Stomach smooth muscle (tissue), 2 donors: Measurements from ENCODE around the gene KAZN.

Experiments
- H3K27ac ChIP-seq: one replicate; pipeline ENCODE4 v1.7.0; 2013; ENCODE audit warnings: mild to moderate bottlenecking, low read length, inconsistent platforms
- H3K27me3 ChIP-seq, 2 donors: one replicate each; pipeline ENCODE4 v1.7.0; 2013; ENCODE audit warnings: low read length in 2 of 2; ENCODE audit not compliant: insufficient read depth in 2 of 2, control insufficient read depth in 1 of 2
- H3K36me3 ChIP-seq, 2 donors: one replicate each; pipeline ENCODE4 v1.7.0; 2013; ENCODE audit warnings: low read length in 2 of 2; ENCODE audit not compliant: control insufficient read depth in 2 of 2, insufficient read depth in 2 of 2
- H3K4me1 ChIP-seq: one replicate; pipeline ENCODE4 v1.7.0; 2013; ENCODE audit warnings: low read length; ENCODE audit not compliant: control insufficient read depth, insufficient read depth
- H3K4me3 ChIP-seq, 2 donors: one replicate each; pipeline ENCODE4 v1.7.0; 2013; ENCODE audit warnings: low read length in 2 of 2
- H3K9ac ChIP-seq, 2 donors: one replicate each; pipeline ENCODE4 v1.7.0; 2013; ENCODE audit warnings: low read length in 2 of 2, mild to moderate bottlenecking in 1 of 2
- H3K9me3 ChIP-seq, 2 donors: one replicate each; pipeline ENCODE4 v1.7.0; 2013; ENCODE audit warnings: low read length in 2 of 2; ENCODE audit not compliant: control insufficient read depth in 2 of 2
- donor health status: healthy.
- donor health status: Pancreatic carcinoma.

KAZN gene

DNA sequence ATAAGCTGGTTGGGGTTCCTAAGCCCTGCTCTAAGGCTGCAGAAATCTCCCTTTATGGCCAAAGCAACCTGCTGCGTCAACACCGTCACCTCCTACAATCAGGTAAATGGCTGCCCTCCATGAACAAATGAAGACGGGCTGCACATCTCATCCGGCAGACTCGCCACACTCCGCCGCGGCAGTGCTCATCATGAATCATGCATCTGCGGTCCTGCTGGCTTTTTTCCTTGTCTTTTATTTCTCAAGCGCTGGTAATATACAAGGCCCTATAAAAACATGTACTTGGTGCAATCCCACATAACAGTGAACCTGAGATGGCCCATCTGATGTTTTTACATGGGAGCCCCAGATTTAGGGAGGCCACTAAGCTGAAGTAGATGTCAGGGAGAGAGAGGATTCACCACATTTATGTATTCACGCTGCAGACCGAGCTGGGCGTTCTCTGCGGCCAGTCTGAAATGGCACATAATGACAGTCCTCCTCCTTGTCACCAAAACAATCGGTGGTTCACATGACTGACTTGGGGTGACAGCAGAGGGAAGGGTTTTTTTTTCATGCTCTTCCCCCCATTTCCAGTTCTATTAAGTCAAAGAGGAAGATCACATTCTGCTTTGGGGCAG is 91.6 kb downstream of the KAZN start:
- no peak overlapping the region for H3K9ac ChIP-seq
- peaks cover 0 to 5% of the 10 kb centered on the region in 2 donors for H3K27me3 ChIP-seq
- no peaks in the 10 kb centered on the region for H3K9me3 ChIP-seq
- H3K4me1 ChIP-seq: peaks cover 5% of the 10 kb centered on the region
- no peak overlapping the region for H3K27ac ChIP-seq
- H3K36me3 ChIP-seq: no peaks in the 10 kb centered on the region
- no peak overlapping the region for H3K4me3 ChIP-seq

DNA sequence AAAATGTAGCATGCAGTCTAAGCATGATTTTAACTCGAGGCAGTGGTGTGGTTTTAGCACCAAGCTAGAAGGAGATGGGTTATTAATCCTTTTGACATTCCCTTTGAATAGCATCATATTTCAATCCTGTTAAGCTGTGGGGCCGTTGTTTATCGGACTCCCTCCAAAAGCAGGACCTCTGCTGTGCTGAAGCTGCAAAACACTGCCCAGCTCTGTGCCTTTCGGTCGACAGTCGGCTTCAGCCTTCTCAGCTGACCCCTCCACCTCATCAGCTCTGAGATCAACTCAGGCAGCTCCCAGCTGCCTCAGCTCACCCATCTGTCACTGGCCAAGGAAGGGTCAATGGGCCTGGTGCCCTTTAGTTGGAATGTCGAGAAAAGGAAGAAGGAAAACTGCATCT is 95.5 kb downstream of the KAZN start:
- Histone ChIP-seq H3K4me3 (no peak overlapping the region), H3K9me3 (no peaks in the 10 kb centered on the region), H3K27ac (no peak overlapping the region), H3K27me3 (peaks cover 0 to 5% of the 10 kb centered on the region in 2 donors), H3K9ac (no peak overlapping the region), H3K4me1 (peaks cover 6% of the 10 kb centered on the region), H3K36me3 (no peaks in the 10 kb centered on the region)

DNA sequence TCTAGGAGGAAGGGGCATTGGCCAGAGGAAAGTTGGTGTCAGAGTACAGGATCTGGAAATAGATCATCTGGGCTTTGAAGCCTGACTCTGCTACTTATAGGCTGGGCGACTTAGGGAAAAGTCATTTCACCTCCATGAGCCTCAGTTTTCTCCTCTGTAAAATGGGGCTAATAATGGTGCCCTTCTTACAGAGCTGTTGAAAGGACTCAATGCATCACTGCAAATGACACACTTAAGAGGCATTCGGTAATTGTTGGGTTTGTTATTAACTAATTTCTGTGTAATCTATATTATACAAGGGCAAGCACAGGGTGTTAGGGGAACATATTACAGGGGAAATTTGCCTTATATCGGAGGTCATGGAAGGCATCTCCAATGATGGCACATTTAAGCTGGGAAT is 96.1 kb downstream of the KAZN start:
- no peak overlapping the region for H3K9ac ChIP-seq
- H3K4me1 ChIP-seq: peaks cover 6% of the 10 kb centered on the region
- H3K27ac ChIP-seq: no peak overlapping the region
- no peaks in the 10 kb centered on the region for H3K9me3 ChIP-seq
- no peak overlapping the region for H3K4me3 ChIP-seq
- H3K27me3 ChIP-seq: peaks cover 0 to 5% of the 10 kb centered on the region in 2 donors
- no peaks in the 10 kb centered on the region for H3K36me3 ChIP-seq

DNA sequence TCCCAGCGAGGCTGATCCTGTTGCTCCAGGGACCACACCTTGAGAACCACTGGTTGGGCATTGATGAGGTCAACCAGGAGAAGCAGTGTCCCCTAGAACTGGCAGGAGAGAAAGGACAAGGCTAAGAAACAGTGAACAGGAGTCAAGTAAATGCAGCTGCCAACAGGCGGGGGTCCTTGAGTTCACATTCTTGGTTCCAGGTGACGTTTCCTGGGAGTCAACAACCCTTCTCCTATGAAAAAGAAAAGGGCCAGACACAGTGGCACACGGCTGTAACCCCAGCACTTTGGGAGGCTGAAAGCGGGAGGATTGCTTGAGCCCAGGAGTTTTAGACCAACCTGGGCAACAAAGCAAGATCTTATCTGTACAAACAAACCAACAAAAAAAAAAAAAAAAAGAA is 98.3 kb downstream of the KAZN start:
- Histone ChIP-seq H3K27ac (no peak overlapping the region), H3K4me1 (peaks cover 6% of the 10 kb centered on the region), H3K27me3 (peaks cover 2 to 5% of the 10 kb centered on the region in 2 donors), H3K4me3 (no peak overlapping the region), H3K9me3 (no peaks in the 10 kb centered on the region), H3K36me3 (no peaks in the 10 kb centered on the region), H3K9ac (no peak overlapping the region)

DNA sequence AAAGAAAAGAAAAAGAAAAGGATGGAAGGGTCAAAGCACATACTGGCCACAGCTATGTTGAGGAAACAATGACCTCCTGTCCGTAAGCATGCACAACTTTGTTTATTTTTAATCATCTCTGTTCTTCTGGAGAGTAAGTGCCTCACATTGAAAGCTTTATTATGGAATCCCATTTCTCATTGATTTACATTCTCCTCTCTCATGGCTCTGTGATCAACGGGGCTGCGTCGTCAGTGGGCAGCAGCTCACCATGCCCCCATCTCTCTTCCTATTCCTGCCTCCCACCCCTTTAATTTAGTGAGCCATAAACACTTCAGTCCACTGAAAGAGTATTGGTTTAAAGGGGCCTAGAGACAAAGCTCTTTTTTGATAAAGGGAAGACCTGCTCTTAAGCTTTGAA is 98.9 kb downstream of the KAZN start:
- no peak overlapping the region for H3K4me3 ChIP-seq
- peaks cover 2 to 5% of the 10 kb centered on the region in 2 donors for H3K27me3 ChIP-seq
- H3K36me3 ChIP-seq: no peaks in the 10 kb centered on the region
- no peak overlapping the region for H3K9ac ChIP-seq
- H3K9me3 ChIP-seq: no peaks in the 10 kb centered on the region
- peaks cover 6% of the 10 kb centered on the region for H3K4me1 ChIP-seq
- H3K27ac ChIP-seq: no peak overlapping the region

DNA sequence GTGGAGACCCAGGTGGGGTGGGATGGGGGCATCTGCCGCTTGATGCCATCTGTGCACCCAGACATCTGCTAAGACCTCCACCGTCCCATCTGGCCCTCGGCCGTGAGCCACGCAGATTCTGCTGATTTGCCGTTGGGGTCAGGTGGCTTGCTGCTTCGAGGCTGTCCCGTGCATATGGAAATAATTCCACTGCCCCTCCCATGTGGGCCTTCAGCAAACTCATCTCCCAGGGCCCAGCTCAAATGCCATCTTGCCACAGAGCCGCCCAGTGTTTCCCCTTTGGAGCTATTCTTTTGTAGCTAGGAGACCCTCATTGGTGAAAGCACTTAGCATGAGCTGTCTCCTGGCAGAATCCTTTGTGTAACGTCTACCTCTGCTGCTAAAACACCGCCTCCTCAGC is 99.8 kb downstream of the KAZN start:
- H3K36me3 ChIP-seq: no peaks in the 10 kb centered on the region
- peaks cover 5% of the 10 kb centered on the region for H3K4me1 ChIP-seq
- H3K4me3 ChIP-seq: no peak overlapping the region
- peaks cover 2% of the 10 kb centered on the region in 2 donors for H3K27me3 ChIP-seq
- H3K9me3 ChIP-seq: no peaks in the 10 kb centered on the region
- no peak overlapping the region for H3K9ac ChIP-seq
- no peak overlapping the region for H3K27ac ChIP-seq

DNA sequence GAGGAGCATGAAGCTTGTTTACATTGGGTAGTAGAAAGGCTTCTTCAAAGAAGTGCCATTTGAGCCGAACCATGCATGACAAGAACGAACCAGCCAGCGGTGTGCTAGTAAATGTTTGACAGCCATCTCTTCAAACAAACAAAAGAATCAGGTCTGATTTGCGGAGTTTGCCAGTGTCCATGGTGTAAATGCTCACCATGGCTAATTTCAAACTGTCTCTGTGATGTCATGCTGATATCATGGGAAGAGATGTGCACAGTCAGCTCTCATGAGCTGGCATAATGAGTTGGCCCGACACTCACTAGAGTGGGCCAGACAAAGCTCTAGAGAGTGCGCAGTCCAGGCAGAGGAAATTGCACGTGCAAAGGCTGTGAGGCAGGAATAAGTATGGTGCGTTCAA is 101.1 kb downstream of the KAZN start:
- H3K27me3 ChIP-seq: peaks cover 0 to 2% of the 10 kb centered on the region in 2 donors
- no peaks in the 10 kb centered on the region for H3K36me3 ChIP-seq
- no peak overlapping the region for H3K4me3 ChIP-seq
- no peak overlapping the region for H3K27ac ChIP-seq
- no peak overlapping the region for H3K9ac ChIP-seq
- H3K9me3 ChIP-seq: no peaks in the 10 kb centered on the region
- H3K4me1 ChIP-seq: peaks cover 2% of the 10 kb centered on the region

DNA sequence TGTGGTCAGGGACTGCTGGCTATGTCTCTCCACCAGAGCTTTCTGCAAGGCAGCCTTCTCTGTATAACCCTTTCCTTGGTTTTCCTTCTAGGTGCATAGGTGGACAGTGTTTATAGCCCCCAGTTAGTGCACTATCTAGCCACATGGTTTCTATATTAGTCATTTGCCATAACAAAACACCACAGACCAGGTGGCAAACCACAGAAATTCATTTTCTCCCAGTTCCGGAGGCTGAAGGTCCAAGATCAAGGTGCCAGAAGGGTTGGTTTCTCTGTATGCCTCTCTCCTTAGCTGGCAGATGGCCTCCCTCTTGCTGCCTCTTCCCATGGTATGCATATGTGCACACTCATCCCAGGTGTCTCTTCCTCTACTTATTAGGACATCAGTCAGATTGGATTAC is 106.4 kb downstream of the KAZN start:
- Histone ChIP-seq H3K27me3 (no peaks in the 10 kb centered on the region), H3K36me3 (no peaks in the 10 kb centered on the region), H3K27ac (no peak overlapping the region), H3K4me1 (no peaks in the 10 kb centered on the region), H3K9ac (no peak overlapping the region), H3K9me3 (no peaks in the 10 kb centered on the region), H3K4me3 (no peak overlapping the region)

DNA sequence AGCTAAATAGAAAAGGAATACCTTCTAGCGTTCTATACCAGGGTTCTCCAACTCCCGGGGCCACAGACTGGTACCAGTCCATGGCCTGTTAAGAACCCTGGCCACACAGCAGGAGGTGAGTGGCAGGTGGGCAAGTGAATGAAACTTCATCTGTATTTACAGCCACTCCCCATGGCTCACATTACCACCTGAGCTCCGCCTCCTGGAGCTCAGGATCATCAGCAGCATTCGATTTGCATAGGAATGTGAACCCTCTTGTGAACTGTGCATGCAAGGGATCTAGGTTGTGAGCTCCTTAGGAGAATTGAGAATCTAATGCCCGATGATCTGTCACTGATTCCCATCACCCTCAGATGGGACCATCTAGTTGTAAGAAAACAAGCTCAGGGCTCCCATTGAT is 107.3 kb downstream of the KAZN start:
- Histone ChIP-seq H3K27me3 (no peaks in the 10 kb centered on the region), H3K36me3 (no peaks in the 10 kb centered on the region), H3K9me3 (no peaks in the 10 kb centered on the region), H3K9ac (no peak overlapping the region), H3K4me3 (no peak overlapping the region), H3K27ac (no peak overlapping the region), H3K4me1 (no peaks in the 10 kb centered on the region)

DNA sequence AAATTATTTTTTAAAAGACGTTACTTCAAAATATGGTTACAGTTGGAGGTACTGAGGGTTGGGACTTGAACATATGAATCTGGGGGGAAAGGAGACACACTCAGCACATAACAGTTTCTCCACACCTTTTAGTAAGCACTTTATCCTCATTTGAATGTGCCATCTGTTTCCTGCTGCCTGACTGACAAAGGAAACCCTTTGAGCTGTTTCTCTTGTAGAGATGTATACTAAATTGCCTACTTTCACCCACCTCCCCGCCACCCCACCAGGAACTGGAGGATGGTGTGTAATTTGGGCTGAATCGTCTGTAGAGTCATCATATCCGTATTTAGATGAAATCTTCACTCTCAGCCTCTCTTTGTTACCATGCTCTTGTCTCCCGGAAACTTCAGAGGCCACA is 108.1 kb downstream of the KAZN start:
- no peak overlapping the region for H3K27ac ChIP-seq
- H3K9me3 ChIP-seq: no peaks in the 10 kb centered on the region
- no peaks in the 10 kb centered on the region for H3K27me3 ChIP-seq
- no peaks in the 10 kb centered on the region for H3K4me1 ChIP-seq
- H3K4me3 ChIP-seq: no peak overlapping the region
- no peaks in the 10 kb centered on the region for H3K36me3 ChIP-seq
- H3K9ac ChIP-seq: no peak overlapping the region

DNA sequence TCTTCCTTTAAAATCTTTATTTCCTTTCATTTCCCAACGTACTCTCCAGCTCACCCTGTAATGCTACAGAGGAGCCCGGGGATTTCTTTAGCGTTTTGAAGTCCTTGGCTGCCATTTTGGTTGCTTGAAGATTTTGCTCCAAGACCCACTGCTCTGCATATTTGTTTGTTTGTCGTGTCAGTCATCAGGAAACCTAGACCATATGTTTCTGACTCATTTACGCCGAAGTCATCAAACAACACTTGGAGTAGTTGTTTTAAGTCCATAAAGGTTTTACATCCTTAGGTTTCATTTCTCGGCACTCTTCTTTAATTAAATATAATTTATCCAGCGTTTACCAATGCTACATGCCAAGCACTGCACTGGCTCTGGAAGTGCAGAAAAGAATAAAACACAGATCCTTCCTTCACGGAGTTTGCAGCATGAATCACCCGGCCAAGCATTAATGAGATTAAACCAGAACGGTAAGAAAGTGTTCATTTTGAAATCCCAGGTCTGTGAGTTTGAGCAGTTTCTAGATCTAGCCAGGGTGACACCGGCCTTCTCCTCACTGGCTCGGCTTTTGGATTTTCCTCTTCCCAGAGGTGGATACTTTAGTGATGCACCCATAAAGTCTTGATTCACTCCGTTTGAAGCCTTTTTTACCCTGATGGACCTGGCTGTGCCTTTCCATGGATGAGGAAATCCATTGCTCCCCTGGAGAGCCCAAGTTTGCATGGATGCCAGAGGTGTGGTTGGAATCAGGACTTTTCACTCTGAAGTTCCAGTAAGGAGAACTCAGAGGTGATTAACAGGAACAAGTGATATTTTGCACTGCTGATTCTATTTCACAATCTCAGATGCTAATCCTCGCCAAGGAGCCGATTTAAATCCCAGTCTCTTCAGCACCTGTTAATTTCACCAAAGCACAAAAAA is 109.3 kb downstream of the KAZN start:
- no peak overlapping the region for H3K9ac ChIP-seq
- H3K4me3 ChIP-seq: no peak overlapping the region
- H3K27me3 ChIP-seq: no peaks in the 10 kb centered on the region
- H3K4me1 ChIP-seq: no peaks in the 10 kb centered on the region
- no peaks in the 10 kb centered on the region for H3K9me3 ChIP-seq
- H3K36me3 ChIP-seq: no peaks in the 10 kb centered on the region
- H3K27ac ChIP-seq: no peak overlapping the region
